ENCODE data around the gene TPR.

- no peak for TF ChIP-seq POLR2A (IDR thresholded peaks at IDR 0.05)
- TF ChIP-seq, protein P1, sequence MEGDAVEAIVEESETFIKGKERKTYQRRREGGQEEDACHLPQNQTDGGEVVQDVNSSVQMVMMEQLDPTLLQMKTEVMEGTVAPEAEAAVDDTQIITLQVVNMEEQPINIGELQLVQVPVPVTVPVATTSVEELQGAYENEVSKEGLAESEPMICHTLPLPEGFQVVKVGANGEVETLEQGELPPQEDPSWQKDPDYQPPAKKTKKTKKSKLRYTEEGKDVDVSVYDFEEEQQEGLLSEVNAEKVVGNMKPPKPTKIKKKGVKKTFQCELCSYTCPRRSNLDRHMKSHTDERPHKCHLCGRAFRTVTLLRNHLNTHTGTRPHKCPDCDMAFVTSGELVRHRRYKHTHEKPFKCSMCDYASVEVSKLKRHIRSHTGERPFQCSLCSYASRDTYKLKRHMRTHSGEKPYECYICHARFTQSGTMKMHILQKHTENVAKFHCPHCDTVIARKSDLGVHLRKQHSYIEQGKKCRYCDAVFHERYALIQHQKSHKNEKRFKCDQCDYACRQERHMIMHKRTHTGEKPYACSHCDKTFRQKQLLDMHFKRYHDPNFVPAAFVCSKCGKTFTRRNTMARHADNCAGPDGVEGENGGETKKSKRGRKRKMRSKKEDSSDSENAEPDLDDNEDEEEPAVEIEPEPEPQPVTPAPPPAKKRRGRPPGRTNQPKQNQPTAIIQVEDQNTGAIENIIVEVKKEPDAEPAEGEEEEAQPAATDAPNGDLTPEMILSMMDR (IDR thresholded peaks at IDR 0.05): no peak
Observed at GRCh38 chr1:186295980-186296379, 79.1 kb downstream of the TPR start, which contains the start of gene PRG4.
